Measurements from ENCODE around the gene FLRT2.

Gene FLRT2

GRCh38 chr14:85535321-85535720 lies 5.4 kb downstream of the FLRT2 start:
- TF ChIP-seq SPI1 (IDR thresholded peaks at IDR 0.05; ENCODE audit: low read depth, low read length), result no peak
- no peak for TF ChIP-seq TAF1 (IDR thresholded peaks at IDR 0.05; ENCODE audit: low read depth, low read length)
- no peak for TF ChIP-seq POLR2AphosphoS5 (IDR thresholded peaks at IDR 0.05; ENCODE audit: low read depth, low read length)
- TF ChIP-seq POLR2A (IDR thresholded peaks at IDR 0.05; ENCODE audit: low read depth, low read length), result no peak
- TF ChIP-seq PAX5 (IDR thresholded peaks at IDR 0.05; ENCODE audit: insufficient read depth, low read length, severe bottlenecking), result no peak
- no peak for TF ChIP-seq POU2F2 (IDR thresholded peaks at IDR 0.05; ENCODE audit: low read depth, low read length)
- no peak for DNase-seq (ENCODE audit: insufficient read length, low spot score)
- no peak for FAIRE-seq

GRCh38 chr14:85535991-85536832 lies 6.3 kb downstream of the FLRT2 start:
- DNase-seq (ENCODE audit: insufficient read length, low spot score) (no peak), FAIRE-seq (no peak)
- TF ChIP-seq TAF1 (IDR thresholded peaks at IDR 0.05; ENCODE audit: low read depth, low read length), result no peak

DNA sequence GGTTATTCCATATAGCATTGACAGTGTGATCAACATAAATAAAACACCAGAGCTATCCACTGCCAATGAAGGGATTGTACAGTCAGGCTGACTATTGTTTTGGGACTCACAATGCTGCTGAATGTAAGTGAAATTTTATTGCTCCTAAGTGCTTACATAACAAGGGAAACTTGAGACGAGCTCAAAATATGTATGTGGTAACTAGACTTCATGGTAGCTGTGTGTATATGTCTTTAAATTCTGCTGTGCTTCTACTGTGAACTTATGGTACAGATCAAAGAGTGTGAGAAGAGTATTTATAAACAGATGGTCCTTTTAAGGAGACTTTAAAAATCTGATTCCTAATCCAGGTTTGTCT lies 6.9 kb downstream of the FLRT2 start:
- TF ChIP-seq PAX5 (IDR thresholded peaks at IDR 0.05; ENCODE audit: insufficient read depth, low read length, severe bottlenecking), result no peak
- no peak for TF ChIP-seq POU2F2 (IDR thresholded peaks at IDR 0.05; ENCODE audit: low read depth, low read length)
- no peak for TF ChIP-seq POLR2A (IDR thresholded peaks at IDR 0.05; ENCODE audit: low read depth, low read length)
- no peak for TF ChIP-seq POLR2AphosphoS5 (IDR thresholded peaks at IDR 0.05; ENCODE audit: low read depth, low read length)
- TF ChIP-seq TAF1 (IDR thresholded peaks at IDR 0.05; ENCODE audit: low read depth, low read length), result no peak
- no peak for TF ChIP-seq SPI1 (IDR thresholded peaks at IDR 0.05; ENCODE audit: low read depth, low read length)
- FAIRE-seq, result no peak
- no peak for DNase-seq (ENCODE audit: insufficient read length, low spot score)

GRCh38 chr14:85537526-85537925 lies 7.6 kb downstream of the FLRT2 start:
- FAIRE-seq (no peak), DNase-seq (ENCODE audit: insufficient read length, low spot score) (no peak)
- TF ChIP-seq TAF1 (IDR thresholded peaks at IDR 0.05; ENCODE audit: low read depth, low read length), result no peak

- TF ChIP-seq POLR2A (IDR thresholded peaks at IDR 0.05; ENCODE audit: low read depth, low read length) (no peak), POU2F2 (IDR thresholded peaks at IDR 0.05; ENCODE audit: low read depth, low read length) (no peak), POLR2AphosphoS5 (IDR thresholded peaks at IDR 0.05; ENCODE audit: low read depth, low read length) (no peak), TAF1 (IDR thresholded peaks at IDR 0.05; ENCODE audit: low read depth, low read length) (no peak), PAX5 (IDR thresholded peaks at IDR 0.05; ENCODE audit: insufficient read depth, low read length, severe bottlenecking) (no peak), SPI1 (IDR thresholded peaks at IDR 0.05; ENCODE audit: low read depth, low read length) (no peak)
- no peak for FAIRE-seq
- no peak for DNase-seq (ENCODE audit: insufficient read length, low spot score)
Measured at GRCh38 chr14:85538636-85539035, 8.7 kb downstream of the FLRT2 start.

DNA sequence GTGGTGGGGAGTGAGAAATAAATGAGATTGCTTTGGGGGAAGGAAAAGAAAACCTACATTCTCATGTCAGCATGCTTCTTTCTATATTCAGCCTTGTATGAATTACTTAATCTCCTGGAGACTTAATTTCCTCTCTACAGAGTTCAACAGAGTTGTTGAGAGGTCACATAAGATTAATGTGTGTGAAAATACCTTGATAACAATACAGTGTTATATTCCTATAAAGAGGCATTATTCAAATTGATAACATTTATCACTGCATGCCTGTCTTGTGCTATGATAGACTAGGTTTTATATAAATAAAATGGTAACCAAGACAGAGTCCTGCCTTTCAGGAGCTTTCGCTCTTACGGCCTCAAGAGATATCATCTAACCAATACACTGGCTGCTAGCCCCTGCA lies 9.6 kb downstream of the FLRT2 start:
- FAIRE-seq, result no peak
- TF ChIP-seq POLR2A (IDR thresholded peaks at IDR 0.05; ENCODE audit: low read depth, low read length), result no peak

GRCh38 chr14:85542623-85543022 lies 12.7 kb downstream of the FLRT2 start:
- FAIRE-seq (no peak), DNase-seq (ENCODE audit: insufficient read length, low spot score) (no peak)
- TF ChIP-seq POLR2AphosphoS5 (IDR thresholded peaks at IDR 0.05; ENCODE audit: low read depth, low read length) (no peak), POU2F2 (IDR thresholded peaks at IDR 0.05; ENCODE audit: low read depth, low read length) (no peak), PAX5 (IDR thresholded peaks at IDR 0.05; ENCODE audit: insufficient read depth, low read length, severe bottlenecking) (no peak), TAF1 (IDR thresholded peaks at IDR 0.05; ENCODE audit: low read depth, low read length) (no peak), POLR2A (IDR thresholded peaks at IDR 0.05; ENCODE audit: low read depth, low read length) (no peak), SPI1 (IDR thresholded peaks at IDR 0.05; ENCODE audit: low read depth, low read length) (no peak)

More for the DNA sequence above, 9.6 kb downstream of the FLRT2 start:
- DNase-seq (ENCODE audit: insufficient read length, low spot score), result no peak

DNA sequence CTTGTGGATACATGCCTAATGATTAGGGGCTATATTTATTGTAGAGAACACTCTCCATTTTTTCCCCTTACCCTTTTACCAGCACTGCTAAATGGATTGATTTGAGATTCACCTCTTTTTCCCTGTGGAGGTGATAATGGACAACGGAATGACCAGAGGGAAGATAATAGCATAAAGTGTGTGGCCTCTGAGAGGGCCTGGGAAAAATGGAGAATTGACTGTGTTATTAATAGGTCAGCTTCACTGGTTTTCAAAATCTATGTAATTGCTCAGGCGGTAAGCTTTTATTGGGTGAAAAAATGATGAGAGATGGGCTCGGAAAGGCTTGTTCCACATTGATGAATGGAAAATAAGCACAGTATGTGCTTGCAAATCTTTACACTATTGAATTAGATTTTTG lies 15.8 kb downstream of the FLRT2 start:
- no peak for DNase-seq (ENCODE audit: insufficient read length, low spot score)
- no peak for FAIRE-seq
- no peak for TF ChIP-seq PAX5 (IDR thresholded peaks at IDR 0.05; ENCODE audit: insufficient read depth, low read length, severe bottlenecking)
- TF ChIP-seq POU2F2 (IDR thresholded peaks at IDR 0.05; ENCODE audit: low read depth, low read length), result no peak
- no peak for TF ChIP-seq TAF1 (IDR thresholded peaks at IDR 0.05; ENCODE audit: low read depth, low read length)
- TF ChIP-seq POLR2AphosphoS5 (IDR thresholded peaks at IDR 0.05; ENCODE audit: low read depth, low read length), result no peak
- TF ChIP-seq POLR2A (IDR thresholded peaks at IDR 0.05; ENCODE audit: low read depth, low read length), result no peak
- TF ChIP-seq SPI1 (IDR thresholded peaks at IDR 0.05; ENCODE audit: low read depth, low read length), result no peak

DNA sequence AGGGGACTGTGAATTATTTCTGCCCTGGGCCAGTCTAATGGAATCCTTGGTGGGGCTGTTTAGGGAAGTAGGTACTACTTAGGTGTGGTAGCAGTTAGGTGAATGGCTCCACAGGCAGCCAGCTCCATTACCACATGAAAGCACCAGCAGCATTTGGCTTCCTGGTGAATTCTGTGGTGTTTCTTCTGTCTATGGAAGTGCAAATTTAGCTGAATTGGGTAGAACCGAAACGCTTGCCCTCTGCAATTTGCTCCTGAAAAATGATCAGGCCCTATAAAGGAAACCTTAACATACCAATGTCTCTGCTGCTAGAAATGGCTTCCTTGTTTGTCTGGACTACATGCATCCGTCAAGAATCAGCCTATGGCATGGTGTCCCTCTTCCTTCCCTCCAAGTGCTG lies 16.4 kb downstream of the FLRT2 start:
- no peak for DNase-seq (ENCODE audit: insufficient read length, low spot score)
- no peak for TF ChIP-seq TAF1 (IDR thresholded peaks at IDR 0.05; ENCODE audit: low read depth, low read length)
- TF ChIP-seq SPI1 (IDR thresholded peaks at IDR 0.05; ENCODE audit: low read depth, low read length), result no peak
- TF ChIP-seq POLR2AphosphoS5 (IDR thresholded peaks at IDR 0.05; ENCODE audit: low read depth, low read length), result no peak
- TF ChIP-seq POU2F2 (IDR thresholded peaks at IDR 0.05; ENCODE audit: low read depth, low read length), result no peak
- no peak for TF ChIP-seq PAX5 (IDR thresholded peaks at IDR 0.05; ENCODE audit: insufficient read depth, low read length, severe bottlenecking)
- no peak for TF ChIP-seq POLR2A (IDR thresholded peaks at IDR 0.05; ENCODE audit: low read depth, low read length)
- FAIRE-seq, result no peak

DNA sequence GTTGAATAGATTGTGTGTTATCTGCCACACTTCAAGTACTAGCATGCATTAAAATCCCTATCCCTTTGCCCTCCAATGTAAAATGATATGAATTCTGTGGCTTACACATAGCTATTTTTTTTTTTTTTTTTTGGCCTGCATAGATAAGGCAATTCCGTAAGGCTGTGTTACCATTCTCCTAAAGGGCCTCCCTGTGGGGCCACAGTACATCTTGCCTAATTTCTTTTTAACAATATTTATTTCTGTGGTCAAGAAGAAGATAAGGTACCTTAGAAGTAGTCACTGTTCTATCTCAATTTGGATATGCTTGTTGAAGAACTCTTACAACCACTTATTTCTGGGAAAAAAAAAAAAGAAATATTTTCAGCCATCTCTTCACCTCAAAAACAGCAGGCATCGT lies 19.8 kb downstream of the FLRT2 start:
- DNase-seq (ENCODE audit: insufficient read length, low spot score), result no peak
- no peak for TF ChIP-seq POLR2A (IDR thresholded peaks at IDR 0.05; ENCODE audit: low read depth, low read length)
- no peak for TF ChIP-seq SPI1 (IDR thresholded peaks at IDR 0.05; ENCODE audit: low read depth, low read length)
- TF ChIP-seq POU2F2 (IDR thresholded peaks at IDR 0.05; ENCODE audit: low read depth, low read length), result no peak
- TF ChIP-seq TAF1 (IDR thresholded peaks at IDR 0.05; ENCODE audit: low read depth, low read length), result no peak
- TF ChIP-seq PAX5 (IDR thresholded peaks at IDR 0.05; ENCODE audit: insufficient read depth, low read length, severe bottlenecking), result no peak
- FAIRE-seq, result no peak

All from GM12891 (cell line).